ENCODE data around the gene CEMP1.
"Not testable (repeated sequence)": the region's sequence is repeated elsewhere in the genome, so short reads cannot be mapped to it uniquely, and the experiment has no call there.

DNA sequence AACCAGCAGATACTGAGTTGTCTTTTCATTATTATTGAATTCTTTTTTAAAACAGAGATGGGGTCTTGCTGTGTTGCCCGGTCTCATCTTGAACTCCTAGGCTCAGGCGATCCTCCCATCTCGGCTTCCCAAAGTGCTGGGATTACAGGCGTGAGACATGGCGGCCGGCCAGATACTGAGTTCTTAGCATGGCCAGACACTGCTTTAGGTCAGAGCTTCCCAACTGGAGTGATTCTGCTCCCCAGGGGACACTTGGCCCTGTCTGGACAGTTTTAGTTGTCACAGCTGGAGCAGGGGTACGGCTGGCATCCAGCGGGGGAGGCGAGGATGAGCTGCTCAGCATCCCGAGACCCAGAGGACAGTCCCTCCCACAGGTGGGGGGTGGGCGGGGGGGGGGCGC is 47.7 kb upstream of the CEMP1 start:
- TF ChIP-seq RFX5 (IDR thresholded peaks at IDR 0.05; ENCODE audit: low read depth, low read length); POLR2A (IDR thresholded peaks at IDR 0.05; ENCODE audit: low read depth, low read length); GATAD2B (conservative IDR thresholded peaks at IDR 0.05; ENCODE audit: low read depth); KAT2A (conservative IDR thresholded peaks at IDR 0.05; ENCODE audit: control insufficient read depth, low read depth, low read length); SIX5 (IDR thresholded peaks at IDR 0.05; ENCODE audit: low read depth, low read length, severe bottlenecking); EZH2 (IDR thresholded peaks at IDR 0.05; ENCODE audit: borderline replicate concordance, control insufficient read depth, low read depth, low read length); STAT3 (IDR thresholded peaks at IDR 0.05; ENCODE audit: low read depth, low read length); SMARCA5 (IDR thresholded peaks at IDR 0.05); ESRRA (IDR thresholded peaks at IDR 0.05; ENCODE audit: low read length); MXI1 (IDR thresholded peaks at IDR 0.05; ENCODE audit: low read depth, low read length); EGR1 (IDR thresholded peaks at IDR 0.05; ENCODE audit: borderline replicate concordance in 1 of 2, low read depth in 2 of 2, low read length in 2 of 2): not testable (repeated sequence)
- TF ChIP-seq, protein P1, sequence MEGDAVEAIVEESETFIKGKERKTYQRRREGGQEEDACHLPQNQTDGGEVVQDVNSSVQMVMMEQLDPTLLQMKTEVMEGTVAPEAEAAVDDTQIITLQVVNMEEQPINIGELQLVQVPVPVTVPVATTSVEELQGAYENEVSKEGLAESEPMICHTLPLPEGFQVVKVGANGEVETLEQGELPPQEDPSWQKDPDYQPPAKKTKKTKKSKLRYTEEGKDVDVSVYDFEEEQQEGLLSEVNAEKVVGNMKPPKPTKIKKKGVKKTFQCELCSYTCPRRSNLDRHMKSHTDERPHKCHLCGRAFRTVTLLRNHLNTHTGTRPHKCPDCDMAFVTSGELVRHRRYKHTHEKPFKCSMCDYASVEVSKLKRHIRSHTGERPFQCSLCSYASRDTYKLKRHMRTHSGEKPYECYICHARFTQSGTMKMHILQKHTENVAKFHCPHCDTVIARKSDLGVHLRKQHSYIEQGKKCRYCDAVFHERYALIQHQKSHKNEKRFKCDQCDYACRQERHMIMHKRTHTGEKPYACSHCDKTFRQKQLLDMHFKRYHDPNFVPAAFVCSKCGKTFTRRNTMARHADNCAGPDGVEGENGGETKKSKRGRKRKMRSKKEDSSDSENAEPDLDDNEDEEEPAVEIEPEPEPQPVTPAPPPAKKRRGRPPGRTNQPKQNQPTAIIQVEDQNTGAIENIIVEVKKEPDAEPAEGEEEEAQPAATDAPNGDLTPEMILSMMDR (IDR thresholded peaks at IDR 0.05 in 2 of 3, conservative IDR thresholded peaks at IDR 0.05 in 1 of 3; ENCODE audit: control insufficient read depth in 2 of 3, extremely low read depth in 1 of 3, insufficient read depth in 1 of 3, low read depth in 3 of 3, low read length in 3 of 3), result not testable (repeated sequence)
- TF ChIP-seq, protein P2, sequence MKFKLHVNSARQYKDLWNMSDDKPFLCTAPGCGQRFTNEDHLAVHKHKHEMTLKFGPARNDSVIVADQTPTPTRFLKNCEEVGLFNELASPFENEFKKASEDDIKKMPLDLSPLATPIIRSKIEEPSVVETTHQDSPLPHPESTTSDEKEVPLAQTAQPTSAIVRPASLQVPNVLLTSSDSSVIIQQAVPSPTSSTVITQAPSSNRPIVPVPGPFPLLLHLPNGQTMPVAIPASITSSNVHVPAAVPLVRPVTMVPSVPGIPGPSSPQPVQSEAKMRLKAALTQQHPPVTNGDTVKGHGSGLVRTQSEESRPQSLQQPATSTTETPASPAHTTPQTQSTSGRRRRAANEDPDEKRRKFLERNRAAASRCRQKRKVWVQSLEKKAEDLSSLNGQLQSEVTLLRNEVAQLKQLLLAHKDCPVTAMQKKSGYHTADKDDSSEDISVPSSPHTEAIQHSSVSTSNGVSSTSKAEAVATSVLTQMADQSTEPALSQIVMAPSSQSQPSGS (IDR thresholded peaks at IDR 0.05; ENCODE audit: low read length), result not testable (repeated sequence)
